GM12875 (cell line): Measurements from ENCODE around the gene CCND2.

Experiments
- H3K4me3 ChIP-seq: one replicate; pipeline ENCODE4 v1.5.1; 2011; ENCODE audit warnings: low read depth, low read length, control low read depth
- CTCF ChIP-seq: IDR thresholded peaks from 2 replicates; pipeline ENCODE4 v1.5.1; 2011; ENCODE audit warnings: low read depth, mild to moderate bottlenecking, control low read depth, inconsistent platforms, low read length, moderate library complexity, borderline replicate concordance; ENCODE audit not compliant: insufficient read depth

The CCND2 gene

GRCh38 chr12:4273652-4274395, at the start of gene CCND2:
CCND2 (plus strand) TSS chr12:4273762; CDS start chr12:4274041, 279 bp downstream.
- TF ChIP-seq CTCF = no peak
- H3K4me3 ChIP-seq = peak within 1 kb of the TSS; percentile 80

GRCh38 chr12:4224206-4224889, 49.2 kb upstream of the CCND2 start:
- TF ChIP-seq CTCF = no peak
- no peak overlapping the region for H3K4me3 ChIP-seq

- no peak overlapping the region for H3K4me3 ChIP-seq
- TF ChIP-seq CTCF = no peak
Observed at GRCh38 chr12:4225571-4225970, 48.0 kb upstream of the CCND2 start.

- no peak overlapping the region for H3K4me3 ChIP-seq
- no peak for TF ChIP-seq CTCF
Observed at GRCh38 chr12:4227046-4227445, 46.5 kb upstream of the CCND2 start.

- H3K4me3 ChIP-seq = no peak overlapping the region
- TF ChIP-seq CTCF = no peak
Observed at GRCh38 chr12:4228122-4228580, 45.4 kb upstream of the CCND2 start.

- H3K4me3 ChIP-seq = no peak overlapping the region
- no peak for TF ChIP-seq CTCF
Observed at GRCh38 chr12:4230526-4230925, 43.0 kb upstream of the CCND2 start.

- no peak overlapping the region for H3K4me3 ChIP-seq
Observed at GRCh38 chr12:4238577-4238976, 35.0 kb upstream of the CCND2 start.

More at GRCh38 chr12:4238577-4238976, 35.0 kb upstream of the CCND2 start:
- TF ChIP-seq CTCF = no peak
